GM10266 (cell line): ENCODE data around the gene KRT32.
A peak's percentile ranks its signal among the peaks of the same experiment; 100 is the strongest.

ENCODE experiments used
- DNase-seq: peaks from one replicate; pipeline ENCODE4 v3.0.0; 2012; ENCODE audit errors: extremely low spot score
- TF ChIP-seq, protein P1 (sequence below): IDR thresholded peaks from 2 replicates; pipeline ENCODE4 v1.5.1; 2012; ENCODE audit warnings: mild to moderate bottlenecking, low read depth; ENCODE audit not compliant: control insufficient read depth, insufficient read depth; ENCODE audit errors: missing control alignments

Gene KRT32

GRCh38 chr17:41418116-41418860 is 48.9 kb downstream of the KRT32 start:
- TF ChIP-seq, protein P1, sequence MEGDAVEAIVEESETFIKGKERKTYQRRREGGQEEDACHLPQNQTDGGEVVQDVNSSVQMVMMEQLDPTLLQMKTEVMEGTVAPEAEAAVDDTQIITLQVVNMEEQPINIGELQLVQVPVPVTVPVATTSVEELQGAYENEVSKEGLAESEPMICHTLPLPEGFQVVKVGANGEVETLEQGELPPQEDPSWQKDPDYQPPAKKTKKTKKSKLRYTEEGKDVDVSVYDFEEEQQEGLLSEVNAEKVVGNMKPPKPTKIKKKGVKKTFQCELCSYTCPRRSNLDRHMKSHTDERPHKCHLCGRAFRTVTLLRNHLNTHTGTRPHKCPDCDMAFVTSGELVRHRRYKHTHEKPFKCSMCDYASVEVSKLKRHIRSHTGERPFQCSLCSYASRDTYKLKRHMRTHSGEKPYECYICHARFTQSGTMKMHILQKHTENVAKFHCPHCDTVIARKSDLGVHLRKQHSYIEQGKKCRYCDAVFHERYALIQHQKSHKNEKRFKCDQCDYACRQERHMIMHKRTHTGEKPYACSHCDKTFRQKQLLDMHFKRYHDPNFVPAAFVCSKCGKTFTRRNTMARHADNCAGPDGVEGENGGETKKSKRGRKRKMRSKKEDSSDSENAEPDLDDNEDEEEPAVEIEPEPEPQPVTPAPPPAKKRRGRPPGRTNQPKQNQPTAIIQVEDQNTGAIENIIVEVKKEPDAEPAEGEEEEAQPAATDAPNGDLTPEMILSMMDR: no peak
- no peak for DNase-seq

- DNase-seq: peak; percentile 33
- TF ChIP-seq, protein P1: peak; percentile 50
Measured at GRCh38 chr17:41417576-41418015, 49.6 kb downstream of the KRT32 start.

GRCh38 chr17:41417127-41417526 is 50.1 kb downstream of the KRT32 start:
- TF ChIP-seq, protein P1: no peak
- DNase-seq: no peak

GRCh38 chr17:41416479-41416878 is 50.7 kb downstream of the KRT32 start:
- TF ChIP-seq, protein P1: no peak
- DNase-seq: no peak

DNA sequence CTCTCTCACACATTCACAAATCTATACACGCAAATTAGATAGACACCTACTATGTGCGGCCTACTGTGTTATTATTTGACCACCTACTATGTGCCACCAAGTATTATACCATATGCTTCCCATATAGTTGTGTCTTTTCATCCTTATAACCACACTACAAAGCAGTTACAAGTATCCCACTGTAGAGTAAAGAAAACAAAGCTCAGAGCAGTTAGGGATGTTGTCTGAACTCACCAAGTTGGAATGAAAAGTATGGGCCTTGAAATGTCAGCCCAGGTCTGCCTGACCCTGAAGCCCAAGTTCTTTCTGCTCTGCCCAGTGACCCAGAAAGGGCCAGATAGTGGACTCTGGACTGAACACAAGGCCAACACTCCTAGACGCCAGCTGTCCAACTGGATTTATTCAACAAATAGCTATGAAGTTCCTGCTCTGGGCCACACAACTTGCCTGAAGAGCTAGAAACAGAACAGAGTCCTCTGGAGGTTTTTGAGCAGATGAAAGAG is 51.3 kb downstream of the KRT32 start:
- no peak for DNase-seq
- TF ChIP-seq, protein P1: no peak

DNA sequence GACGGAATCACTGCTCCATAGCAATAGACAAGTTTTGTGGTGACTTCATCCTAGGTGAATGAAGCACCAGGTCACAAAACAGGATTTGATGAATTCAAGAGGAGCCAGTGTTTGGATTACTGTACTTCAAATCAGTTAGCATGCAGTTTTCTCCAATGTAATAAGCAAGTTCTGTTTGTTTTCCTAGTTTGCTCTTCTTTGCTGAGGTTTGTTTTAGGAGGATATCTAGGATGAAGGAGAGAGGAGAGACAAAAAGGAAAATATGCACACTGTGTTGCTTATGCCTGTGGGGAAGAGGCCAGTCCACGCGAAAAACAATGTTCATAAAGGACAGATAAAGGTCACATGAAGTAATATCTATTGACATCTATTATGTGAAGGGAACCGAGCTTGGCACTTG is 51.8 kb downstream of the KRT32 start:
- TF ChIP-seq, protein P1: no peak
- no peak for DNase-seq

DNA sequence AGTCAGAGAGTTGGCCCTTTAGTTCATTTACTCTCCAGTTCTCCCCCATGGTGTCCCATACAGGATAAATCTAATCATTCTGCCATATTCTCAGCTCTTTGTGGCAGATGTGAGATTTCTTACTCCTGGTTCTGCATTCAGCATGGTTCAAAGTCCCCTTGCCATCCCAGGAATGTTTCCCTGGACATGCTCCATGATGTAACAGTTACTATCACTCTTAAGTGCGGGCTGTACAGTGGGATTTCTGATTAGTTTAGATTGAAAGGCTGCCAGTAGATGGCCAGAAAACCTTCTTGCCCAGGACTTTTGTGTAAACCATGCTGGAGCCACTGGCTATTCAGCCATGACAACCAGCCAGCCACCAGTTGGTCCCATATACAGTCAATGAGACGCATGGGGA is 53.2 kb downstream of the KRT32 start:
- no peak for DNase-seq
- TF ChIP-seq, protein P1: no peak
